ENCODE data around the gene PSMA5.

- TF ChIP-seq CTCF (IDR thresholded peaks at IDR 0.05): no peak
- no peak for TF ChIP-seq ZFX (IDR thresholded peaks at IDR 0.05; ENCODE audit: borderline replicate concordance)
Observed at GRCh38 chr1:109468903-109469302, 42.7 kb upstream of the PSMA5 start.

Measured in 22Rv1 (cell line).